HEK293 (cell line): ENCODE data around the gene TESMIN.

Experiments used
- CTCF ChIA-PET: fragments of 350-600 bp; formaldehyde crosslinking; extraction: SDS; loops from one replicate; lab custom pipeline; 2021; ENCODE audit warnings: antibody characterized with exemption; lab: Yijun Ruan, JAX
- POLR2A ChIA-PET: fragments of 300-600 bp; formaldehyde crosslinking; extraction: SDS; loops from one replicate; lab custom pipeline; 2020; ENCODE audit warnings: antibody characterized with exemption, inconsistent platforms; lab: Yijun Ruan, JAX
- H3K27ac ChIP-seq: fragments of 200-500 bp; sonication (Bioruptor generic); 2 replicates; pipeline ENCODE4 v1.5.1; 2014; ENCODE audit warnings: low read depth, low read length, control low read depth, inconsistent platforms; ENCODE audit errors: extremely low read depth
- H3K36me3 ChIP-seq, 2 experiments: fragments of 200-500 bp in 1 of 2; sonication (Bioruptor generic) in 1 of 2; 1 replicate in 1 of 2; 2 replicates in 1 of 2; pipeline ENCODE4 v1.5.1; 2014 to 2017; ENCODE audit warnings: inconsistent platforms in 2 of 2, low read length in 2 of 2; ENCODE audit not compliant: control insufficient read depth in 2 of 2, insufficient read depth in 1 of 2
- H3K4me1 ChIP-seq: fragments of 200-500 bp; sonication (Bioruptor generic); 2 replicates; pipeline ENCODE4 v1.5.1; 2014; ENCODE audit warnings: mild to moderate bottlenecking, low read length, inconsistent platforms; ENCODE audit not compliant: control insufficient read depth, insufficient read depth
- H3K4me3 ChIP-seq: 2 replicates; pipeline ENCODE4 v1.5.1; 2011; ENCODE audit warnings: low read depth, mild to moderate bottlenecking, control low read depth, low read length, moderate library complexity
- H3K9me3 ChIP-seq: fragments of 200-500 bp; sonication (Bioruptor generic); 2 replicates; pipeline ENCODE4 v1.5.1; 2014; ENCODE audit warnings: low read depth, low read length, inconsistent platforms; ENCODE audit not compliant: control insufficient read depth, insufficient read depth
- CTCF ChIP-seq: fragments of 450-650 bp; formaldehyde crosslinking; IDR thresholded peaks from 2 replicates; pipeline ENCODE4 v1.5.1; 2016; ENCODE audit warnings: missing biosample characterization, missing genetic modification characterization
- GFI1B ChIP-seq: fragments of 450-650 bp; formaldehyde crosslinking; IDR thresholded peaks from 2 replicates; pipeline ENCODE4 v1.5.1; 2016; ENCODE audit warnings: missing biosample characterization, missing genetic modification characterization
- INSM2 ChIP-seq: fragments of 450-650 bp; formaldehyde crosslinking; IDR thresholded peaks from 2 replicates; pipeline ENCODE4 v1.5.1; 2016; ENCODE audit warnings: missing biosample characterization, missing genetic modification characterization
- KLF16 ChIP-seq: fragments of 450-650 bp; formaldehyde crosslinking; IDR thresholded peaks from 2 replicates; pipeline ENCODE4 v1.5.1; 2017; ENCODE audit warnings: missing biosample characterization, missing genetic modification characterization
- KLF7 ChIP-seq: fragments of 450-650 bp; formaldehyde crosslinking; IDR thresholded peaks from 2 replicates; pipeline ENCODE4 v1.5.1; 2016; ENCODE audit warnings: missing biosample characterization, missing genetic modification characterization, borderline replicate concordance
- PRDM4 ChIP-seq: fragments of 450-650 bp; formaldehyde crosslinking; IDR thresholded peaks from 2 replicates; pipeline ENCODE4 v1.5.1; 2017; ENCODE audit warnings: missing biosample characterization, missing genetic modification characterization
- ZBTB49 ChIP-seq: fragments of 450-650 bp; formaldehyde crosslinking; IDR thresholded peaks from 2 replicates; pipeline ENCODE4 v1.5.1; 2016; ENCODE audit warnings: missing biosample characterization, missing genetic modification characterization, low read depth
- ZFHX2 ChIP-seq: fragments of 450-650 bp; formaldehyde crosslinking; conservative IDR thresholded peaks from 2 replicates; pipeline ENCODE4 v1.5.1; 2016; ENCODE audit warnings: missing biosample characterization, missing genetic modification characterization
- ZNF121 ChIP-seq: fragments of 450-650 bp; formaldehyde crosslinking; IDR thresholded peaks from 2 replicates; pipeline ENCODE4 v1.5.1; 2016; ENCODE audit warnings: missing biosample characterization, missing genetic modification characterization
- ZNF19 ChIP-seq: fragments of 450-650 bp; formaldehyde crosslinking; IDR thresholded peaks from 2 replicates; pipeline ENCODE4; 2016; ENCODE audit warnings: missing biosample characterization, missing genetic modification characterization, low read depth
- ZNF37A ChIP-seq: fragments of 450-650 bp; IDR thresholded peaks from 2 replicates; pipeline ENCODE4 v1.5.1; 2018; ENCODE audit warnings: missing biosample characterization, missing genetic modification characterization
- ZNF426 ChIP-seq: fragments of 450-650 bp; formaldehyde crosslinking; IDR thresholded peaks from 2 replicates; pipeline ENCODE4 v1.5.1; 2017; ENCODE audit warnings: missing biosample characterization, missing genetic modification characterization, mild to moderate bottlenecking, inconsistent platforms, moderate library complexity
- ZNF501 ChIP-seq: fragments of 450-650 bp; formaldehyde crosslinking; IDR thresholded peaks from 2 replicates; pipeline ENCODE4 v1.5.1; 2016; ENCODE audit warnings: missing biosample characterization, missing genetic modification characterization
- ZNF548 ChIP-seq: fragments of 450-650 bp; formaldehyde crosslinking; IDR thresholded peaks from 2 replicates; pipeline ENCODE4 v1.5.1; 2016; ENCODE audit warnings: missing biosample characterization, missing genetic modification characterization
- ZNF561 ChIP-seq: fragments of 450-650 bp; IDR thresholded peaks from 2 replicates; pipeline ENCODE4 v1.5.1; 2018; ENCODE audit warnings: missing biosample characterization, missing genetic modification characterization, borderline replicate concordance
- ZNF580 ChIP-seq: fragments of 450-650 bp; formaldehyde crosslinking; IDR thresholded peaks from 2 replicates; pipeline ENCODE4 v1.5.1; 2016; ENCODE audit warnings: missing biosample characterization, missing genetic modification characterization
- ZNF629 ChIP-seq: fragments of 450-650 bp; formaldehyde crosslinking; IDR thresholded peaks from 2 replicates; pipeline ENCODE4 v1.5.1; 2017; ENCODE audit warnings: missing biosample characterization, missing genetic modification characterization
- ZNF660 ChIP-seq: fragments of 450-650 bp; IDR thresholded peaks from 2 replicates; pipeline ENCODE4 v1.5.1; 2018; ENCODE audit warnings: missing biosample characterization, mild to moderate bottlenecking, missing genetic modification characterization
- ZNF701 ChIP-seq: fragments of 450-650 bp; formaldehyde crosslinking; IDR thresholded peaks from 2 replicates; pipeline ENCODE4 v1.5.1; 2016; ENCODE audit warnings: missing biosample characterization, missing genetic modification characterization
- ZNF830 ChIP-seq: fragments of 450-650 bp; IDR thresholded peaks from 2 replicates; pipeline ENCODE4 v1.5.0; 2018; ENCODE audit warnings: missing biosample characterization, missing genetic modification characterization, low read depth, mild to moderate bottlenecking, moderate library complexity
- ZSCAN4 ChIP-seq: fragments of 450-650 bp; formaldehyde crosslinking; IDR thresholded peaks from 2 replicates; pipeline ENCODE4 v1.5.1; 2017; ENCODE audit warnings: missing biosample characterization, missing genetic modification characterization

Gene TESMIN

GRCh38 chr11:68753300-68753699 is 2.0 kb upstream of the TESMIN start:
- no peak overlapping the region for H3K27ac ChIP-seq
- CTCF ChIA-PET, result interaction anchor here (1.1 kb wide), 1 partner anchor 44 kb away, joined by 3 read pairs; no protein-coding TSS in a partner anchor
- POLR2A ChIA-PET, result no interaction called here

GRCh38 chr11:68751004-68751325 is 355 bp downstream of the TESMIN start:
- H3K4me3 ChIP-seq, result peak overlapping the region; percentile 42
- TF ChIP-seq ZNF426 (tag by site-specific recombination) (no peak), ZNF548 (tag by site-specific recombination) (no peak), ZBTB49 (tag by site-specific recombination) (no peak), ZNF660 (tag by site-specific recombination) (no peak), ZNF37A (tag by site-specific recombination) (no peak)
- CTCF ChIA-PET, result no interaction called here
- H3K4me1 ChIP-seq, result no peaks in the 10 kb centered on the region
- peaks cover 0 to 17% of the 10 kb centered on the region in 2 experiments; a peak in 1 of 3 replicates for H3K36me3 ChIP-seq
- no peaks in the 10 kb centered on the region for H3K9me3 ChIP-seq
- no peak overlapping the region for H3K27ac ChIP-seq
- POLR2A ChIA-PET, result no interaction called here

More at GRCh38 chr11:68753300-68753699, 2.0 kb upstream of the TESMIN start:
- Histone ChIP-seq H3K9me3 (no peaks in the 10 kb centered on the region), H3K36me3 (peaks cover 0 to 29% of the 10 kb centered on the region in 2 experiments; a peak in 1 of 3 replicates), H3K4me1 (no peaks in the 10 kb centered on the region), H3K4me3 (no peak overlapping the region)
- TF ChIP-seq CTCF (tag by site-specific recombination) (no peak), ZNF660 (tag by site-specific recombination) (no peak), ZNF580 (tag by site-specific recombination) (no peak), ZNF561 (tag by site-specific recombination) (no peak), GFI1B (tag by site-specific recombination) (no peak), KLF7 (no peak), ZNF629 (no peak)

GRCh38 chr11:68750195-68751003 is 921 bp downstream of the TESMIN start:
- Histone ChIP-seq H3K9me3 (no peaks in the 10 kb centered on the region), H3K4me3 (no peak overlapping the region), H3K4me1 (no peaks in the 10 kb centered on the region), H3K36me3 (peaks cover 0 to 21% of the 10 kb centered on the region in 2 experiments; a peak in 1 of 3 replicates), H3K27ac (no peak overlapping the region)
- no peak for TF ChIP-seq PRDM4 (tag by site-specific recombination)
- TF ChIP-seq ZNF561 (tag by site-specific recombination), result no peak
- no peak for TF ChIP-seq ZNF701
- no peak for TF ChIP-seq ZNF501
- no peak for TF ChIP-seq KLF16
- TF ChIP-seq INSM2, result no peak
- TF ChIP-seq ZNF121 (tag by site-specific recombination), result no peak
- TF ChIP-seq ZFHX2, result no peak
- no peak for TF ChIP-seq ZNF830 (tag by site-specific recombination)
- TF ChIP-seq ZSCAN4 (tag by site-specific recombination), result no peak
- TF ChIP-seq ZNF19, result no peak
- ChIA-PET CTCF (no interaction called here), POLR2A (no interaction called here)
